ENCODE results near the gene ZEB1. TPM values are rescaled to one million over a fixed set of nuclear protein-coding genes. Genes with fewer than 3 reads are reported as not detected.

ZEB1 gene
- total and polyA plus RNA-seq, 10 of the 15 experiments (the other 5 are each of a cell fraction or from before 2014, with no cell fraction given) = 10.4 to 35.6 (median 24.5) TPM

GRCh38 chr10:31350891-31351290 lies 31.9 kb downstream of the ZEB1 start:
- Histone ChIP-seq H3K36me3 (ENCODE audit: control insufficient read depth in 2 of 2, insufficient read depth in 2 of 2, low read length in 1 of 2) (no peaks in the 10 kb centered on the region), H3K27me3 (replicated peaks in 1 of 2; ENCODE audit: control insufficient read depth in 2 of 2, insufficient read depth in 2 of 2, low read length in 1 of 2) (no peaks in the 10 kb centered on the region), H2AFZ (ENCODE audit: control insufficient read depth, low read depth, low read length) (no peak overlapping the region), H3K9ac (ENCODE audit: control insufficient read depth, insufficient read depth, low read length) (no peak overlapping the region), H4K20me1 (ENCODE audit: control insufficient read depth, insufficient read depth) (no peaks in the 10 kb centered on the region), H3K27ac (ENCODE audit: control insufficient read depth, insufficient read depth) (no peak overlapping the region), H3K9me3 (replicated peaks; ENCODE audit: control insufficient read depth, insufficient read depth, low read length) (no peaks in the 10 kb centered on the region; the same call in 1 of the 3 replicates), H3K4me1 (ENCODE audit: control insufficient read depth, insufficient read depth, low read length) (peaks cover 37% of the 10 kb centered on the region), H3K79me2 (ENCODE audit: control insufficient read depth, insufficient read depth, low read length) (peaks cover 97% of the 10 kb centered on the region), H3K4me3 (no peak overlapping the region), H3K4me2 (ENCODE audit: control insufficient read depth, insufficient read depth) (no peak overlapping the region)
- FAIRE-seq = no peak
- SMC1A ChIA-PET (ENCODE audit: uncharacterized antibody, unreplicated experiment) = interaction anchor here (1.6 to 11.3 kb wide), 2 partner anchors 8 to 21 kb away, joined by 7 to 94 read pairs; no protein-coding TSS in a partner anchor
- 89% methylated on average over 1 of the region's 1 CpG for WGBS (ENCODE audit: insufficient coverage, insufficient replicate concordance, low lambda C conversion rate, missing lambda C conversion rate)
- in situ Hi-C loops (cut with MboI) = no loop called here
- RAD21 ChIA-PET (ENCODE audit: unreplicated experiment) = no interaction called here
- no peak for DNase-seq (ENCODE audit: low read depth, low spot score)
- no peak for ATAC-seq
- CTCF ChIA-PET = no interaction called here
- POLR2A ChIA-PET = interaction anchor here (0.6 kb wide), 2 partner anchors 644 to 690 kb away, joined by 3 read pairs; no protein-coding TSS in a partner anchor
- no TSS peak for BruUV-seq (replicated peaks)
- intact Hi-C loops (cut with micrococcal nuclease; ENCODE audit: unreplicated experiment) = no loop called here
- TF ChIP-seq NFIC (IDR thresholded peaks at IDR 0.05; ENCODE audit: low read depth, low read length) = no peak
- TF ChIP-seq REST (IDR thresholded peaks at IDR 0.05; ENCODE audit: low read depth, low read length) = no peak
- no peak for TF ChIP-seq HDAC2 (IDR thresholded peaks at IDR 0.05)
- TF ChIP-seq RELB (IDR thresholded peaks at IDR 0.05; ENCODE audit: low read depth) = no peak
- no peak for TF ChIP-seq PKNOX1 (IDR thresholded peaks at IDR 0.05)
- no peak for TF ChIP-seq NKRF (conservative IDR thresholded peaks at IDR 0.05)
- TF ChIP-seq EGR1 (IDR thresholded peaks at IDR 0.05; ENCODE audit: borderline replicate concordance in 1 of 2, low read depth in 2 of 2, low read length in 2 of 2) = no peak
- TF ChIP-seq E2F4 (IDR thresholded peaks at IDR 0.05; ENCODE audit: low read depth, low read length) = no peak
- TF ChIP-seq PRDM15 (CRISPR knock-in tag; IDR thresholded peaks at IDR 0.05) = no peak
